Right lobe of liver (tissue), 6 donors: ENCODE data around the gene BCL2. TPM values are rescaled to one million over a fixed set of nuclear protein-coding genes. Genes with fewer than 3 reads are reported as not detected.
A peak's percentile ranks its signal among the peaks of the same experiment; 100 is the strongest.

ENCODE experiments used
- ATAC-seq, 4 donors: fragments of 200-7000 bp; cut with Tn5 transposase; one replicate each; pipeline ENCODE4 v1.9.1; 2020; ENCODE audit warnings: mild to moderate bottlenecking in 4 of 4, moderate library complexity in 4 of 4
- DNase-seq, 3 donors: peaks; one replicate each; pipeline ENCODE4 v3.0.0-alpha.2; 2020
- H3K27ac ChIP-seq, 3 donors: fragments of 200-600 bp; one replicate each; pipeline ENCODE4 v1.8.0; 2022
- H3K27me3 ChIP-seq, 2 donors: fragments of 200-600 bp; one replicate each; pipeline ENCODE4 v1.8.0; 2022
- H3K36me3 ChIP-seq, 4 donors: fragments of 200-600 bp; sonication (generic) in 1 of 4; one replicate each; pipeline versions ENCODE4 v1.5.1 to v1.8.0; 2017 to 2022; ENCODE audit warnings: control low read depth in 1 of 4
- H3K4me1 ChIP-seq, 4 donors: fragments of 200-600 bp; sonication (generic) in 1 of 4; one replicate each; pipeline versions ENCODE4 v1.5.1 to v1.8.0; 2017 to 2022; ENCODE audit warnings: control low read depth in 1 of 4
- H3K4me3 ChIP-seq, 3 donors: fragments of 200-600 bp; one replicate each; pipeline ENCODE4 v1.8.0; 2022
- H3K9me3 ChIP-seq, 4 donors: fragments of 200-600 bp; sonication (generic) in 1 of 4; one replicate each; pipeline versions ENCODE4 v1.5.1 to v1.8.0; 2017 to 2022; ENCODE audit warnings: control low read depth in 1 of 4
- POLR2A ChIP-seq: fragments of 450-650 bp; IDR thresholded peaks from one replicate; pipeline ENCODE4 v1.6.1; 2017; ENCODE audit warnings: antibody characterized with exemption, mild to moderate bottlenecking
- WGBS: methylation state at CpG from one replicate; pipeline ENCODE4 v1.1.6; 2018; ENCODE audit warnings: low coverage, low lambda C conversion rate; ENCODE audit not compliant: insufficient coverage; ENCODE audit errors: missing lambda C conversion rate; 5-methylcytosine and 5-hydroxymethylcytosine counted together
- intact Hi-C, 2 donors: fragments of 100-400 bp; cut with DNase I; formaldehyde crosslinking; loops; one replicate each; pipeline versions ENCODE4 v1.11.2 to v1.14.1; 2022
- total RNA-seq, 6 experiments: library from RNA; depleted of rRNA in 2 of 6; stranded (reverse); fragments of >200 nt in 2 of 6; fragmentation: NEBNext Ultra II Directional in 3 of 6; extraction: Animal tissue kit (Norgen Biotek cat#: 25700) in 3 of 6; gene quantifications; one replicate each; pipeline versions ENCODE4 v1.1.0 to v1.2.4, GENCODE V29; 2016 to 2023
- TF ChIP-seq, protein P1 (sequence below), 4 donors: fragments of 200-600 bp in 3 of 4; fragments of 450-650 bp in 1 of 4; IDR thresholded peaks; one replicate each; pipeline versions ENCODE4 v1.5.1 to v1.8.0; 2016 to 2022; ENCODE audit warnings: antibody characterized with exemption in 4 of 4, mild to moderate bottlenecking in 2 of 4
- donor health status: DM: no; HTN: yes; CAD: no.
- donor health status: DM: no; HTN: no; CAD: no.
- donor health status: DM: no; HTN: no; CAD: no.
- donor health status: DM: no; HTN: yes; CAD: no.
- donor health status: DM: no; HTN: yes; CAD: no.

BCL2 gene
- total RNA-seq, 6 experiments from 2014 or later, result 0.73 to 4.7 (median 2.7) TPM

GRCh38 chr18:63290821-63291200 lies 28.8 kb downstream of the BCL2 start:
- Histone ChIP-seq H3K27me3 (no peaks in the 10 kb centered on the region), H3K9me3 (no peaks in the 10 kb centered on the region), H3K36me3 (no peaks in the 10 kb centered on the region), H3K27ac (no peak overlapping the region), H3K4me1 (peaks cover 0 to 4% (median 0%) of the 10 kb centered on the region in 4 donors), H3K4me3 (no peak overlapping the region)
- no peak for ATAC-seq
- intact Hi-C loops, result no loop called here
- no peak for TF ChIP-seq POLR2A
- TF ChIP-seq, protein P1, sequence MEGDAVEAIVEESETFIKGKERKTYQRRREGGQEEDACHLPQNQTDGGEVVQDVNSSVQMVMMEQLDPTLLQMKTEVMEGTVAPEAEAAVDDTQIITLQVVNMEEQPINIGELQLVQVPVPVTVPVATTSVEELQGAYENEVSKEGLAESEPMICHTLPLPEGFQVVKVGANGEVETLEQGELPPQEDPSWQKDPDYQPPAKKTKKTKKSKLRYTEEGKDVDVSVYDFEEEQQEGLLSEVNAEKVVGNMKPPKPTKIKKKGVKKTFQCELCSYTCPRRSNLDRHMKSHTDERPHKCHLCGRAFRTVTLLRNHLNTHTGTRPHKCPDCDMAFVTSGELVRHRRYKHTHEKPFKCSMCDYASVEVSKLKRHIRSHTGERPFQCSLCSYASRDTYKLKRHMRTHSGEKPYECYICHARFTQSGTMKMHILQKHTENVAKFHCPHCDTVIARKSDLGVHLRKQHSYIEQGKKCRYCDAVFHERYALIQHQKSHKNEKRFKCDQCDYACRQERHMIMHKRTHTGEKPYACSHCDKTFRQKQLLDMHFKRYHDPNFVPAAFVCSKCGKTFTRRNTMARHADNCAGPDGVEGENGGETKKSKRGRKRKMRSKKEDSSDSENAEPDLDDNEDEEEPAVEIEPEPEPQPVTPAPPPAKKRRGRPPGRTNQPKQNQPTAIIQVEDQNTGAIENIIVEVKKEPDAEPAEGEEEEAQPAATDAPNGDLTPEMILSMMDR (IDR thresholded peaks at IDR 0.05), result no peak
- DNase-seq, result no peak
- 80% methylated on average over 7 of the region's 7 CpGs for WGBS

DNA sequence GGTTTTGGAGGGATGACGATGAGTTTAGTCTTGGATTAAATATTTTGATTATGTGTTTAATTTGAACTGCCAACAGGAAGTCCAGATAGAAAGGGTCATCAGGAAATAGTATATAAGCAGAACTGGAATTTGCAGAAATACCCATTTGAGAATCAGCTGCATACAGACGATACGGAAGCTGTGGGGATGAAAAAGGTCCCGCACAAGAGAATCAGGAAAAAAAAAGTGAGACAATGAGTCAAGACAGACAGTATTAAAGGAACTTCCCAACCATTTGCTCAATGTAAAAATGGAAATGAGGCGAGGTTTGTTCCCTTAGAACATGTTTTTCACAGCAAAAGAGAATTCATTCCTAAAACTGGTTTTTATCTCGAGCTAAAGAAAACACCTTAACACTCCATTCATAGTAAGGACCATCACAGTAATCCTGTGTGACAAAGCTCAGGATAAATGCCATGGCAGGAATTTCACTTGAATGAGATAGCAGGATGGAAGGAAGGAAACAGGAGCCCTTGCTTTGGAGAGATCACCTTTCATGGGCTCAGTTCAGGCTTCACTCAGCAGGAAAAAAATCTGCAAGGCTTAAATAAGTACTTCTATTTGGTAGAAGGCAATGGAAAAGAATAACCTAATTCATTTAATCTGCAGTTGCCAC lies 29.3 kb downstream of the BCL2 start:
- 45% methylated on average over 6 of the region's 6 CpGs for WGBS
- Histone ChIP-seq H3K36me3 (no peaks in the 10 kb centered on the region), H3K27ac (peak overlapping the region in 1 of 3 donors; percentile 7), H3K4me3 (no peak overlapping the region), H3K9me3 (no peaks in the 10 kb centered on the region), H3K4me1 (peaks cover 0 to 4% (median 0%) of the 10 kb centered on the region in 4 donors), H3K27me3 (no peaks in the 10 kb centered on the region)
- intact Hi-C loops, result no loop called here
- no peak for TF ChIP-seq POLR2A
- TF ChIP-seq, protein P1 (IDR thresholded peaks at IDR 0.05), result no peak
- peak in 2 of 4 donors; percentile 20 to 50 for ATAC-seq
- no peak for DNase-seq

- no peaks in the 10 kb centered on the region for H3K9me3 ChIP-seq
- H3K27ac ChIP-seq, result no peak overlapping the region
- no peak for TF ChIP-seq POLR2A
- TF ChIP-seq, protein P1 (IDR thresholded peaks at IDR 0.05), result no peak
- H3K4me3 ChIP-seq, result no peak overlapping the region
- DNase-seq, result no peak
- H3K27me3 ChIP-seq, result no peaks in the 10 kb centered on the region
- intact Hi-C loops, result no loop called here
- peaks cover 0 to 4% (median 0%) of the 10 kb centered on the region in 4 donors for H3K4me1 ChIP-seq
- H3K36me3 ChIP-seq, result no peaks in the 10 kb centered on the region
- WGBS, result 53% methylated on average over 2 of the region's 2 CpGs
- ATAC-seq, result no peak
These were observed 31.3 kb downstream of the BCL2 start for GRCh38 chr18:63288311-63288710.

GRCh38 chr18:63287691-63288220 lies 31.8 kb downstream of the BCL2 start:
- DNase-seq (no peak), ATAC-seq (no peak)
- peaks cover 0 to 4% (median 0%) of the 10 kb centered on the region in 4 donors for H3K4me1 ChIP-seq
- 53% methylated on average over 1 of the region's 1 CpG for WGBS
- no peaks in the 10 kb centered on the region for H3K36me3 ChIP-seq
- H3K27ac ChIP-seq, result no peak overlapping the region
- H3K4me3 ChIP-seq, result no peak overlapping the region
- H3K27me3 ChIP-seq, result no peaks in the 10 kb centered on the region
- TF ChIP-seq, protein P1 (IDR thresholded peaks at IDR 0.05), result no peak
- TF ChIP-seq POLR2A, result no peak
- intact Hi-C loops, result no loop called here
- no peaks in the 10 kb centered on the region for H3K9me3 ChIP-seq
